HepG2 (cell line): Measurements from ENCODE around the gene KISS1R. TPM values are rescaled to one million over a fixed set of nuclear protein-coding genes. Genes with fewer than 3 reads are reported as not detected.

Source experiments
- ATAC-seq: fragments of 200-7000 bp; cut with Tn5 transposase; 3 replicates; pipeline ENCODE4 v1.9.1; 2020; ENCODE audit warnings: mild to moderate bottlenecking, moderate library complexity
- BruUV-seq: library from RNA; stranded (reverse); fragments of 400-500 nt; replicated peaks from 2 replicates; lab custom pipeline; 2021; lab: Mats Ljungman, UMichigan
- CTCF ChIA-PET: fragments of 300-600 bp; formaldehyde crosslinking; extraction: SDS; loops from one replicate; lab custom pipeline; 2021; ENCODE audit warnings: low total read pairs, inconsistent platforms, low intra/inter-chr PET ratio; lab: Yijun Ruan, JAX
- POLR2A ChIA-PET: fragments of 350-600 bp; sonication (Branson Sonifier 250); formaldehyde crosslinking; loops from one replicate; lab custom pipeline; 2020; ENCODE audit warnings: antibody characterized with exemption, inconsistent platforms; lab: Yijun Ruan, JAX
- DNase-seq: peaks from one replicate; pipeline ENCODE4 v3.0.0-alpha.2; 2015; ENCODE audit warnings: low spot score
- FAIRE-seq: peaks from 3 replicates; lab custom pipeline; 2011; peaks lifted over from hg19 to GRCh38; lab: Jason Lieb, UNC
- H2AFZ ChIP-seq: one replicate; pipeline ENCODE4 v1.6.1; 2011; ENCODE audit warnings: low read length, inconsistent platforms
- H3K27ac ChIP-seq: fragments of 300-600 bp; 3 replicates; pipeline ENCODE4 v1.8.0; 2011; ENCODE audit warnings: mixed run types, mild to moderate bottlenecking, mixed read lengths, low read length, inconsistent platforms; ENCODE audit not compliant: insufficient read depth; ENCODE audit errors: extremely low read length
- H3K27me3 ChIP-seq, 2 experiments: fragments of 200-600 bp in 1 of 2; 2 replicates in 1 of 2; 3 replicates in 1 of 2; pipeline versions ENCODE4 v1.6.0 to v1.8.0; 2011; ENCODE audit warnings: low read length in 2 of 2, mild to moderate bottlenecking in 2 of 2, moderate library complexity in 2 of 2, inconsistent platforms in 1 of 2; ENCODE audit not compliant: insufficient read depth in 2 of 2, control insufficient read depth in 1 of 2
- H3K36me3 ChIP-seq, 2 experiments: fragments of 200-600 bp in 1 of 2; replicated peaks in 1 of 2; 2 replicates in 1 of 2; 3 replicates in 1 of 2; pipeline versions ENCODE4 v1.5.1 to v1.8.0; 2011; ENCODE audit warnings: low read length in 2 of 2, inconsistent platforms in 1 of 2; ENCODE audit not compliant: insufficient read depth in 2 of 2, control insufficient read depth in 1 of 2
- H3K4me1 ChIP-seq: 2 replicates; pipeline ENCODE4 v1.5.1; 2012; ENCODE audit warnings: low read length, inconsistent platforms; ENCODE audit not compliant: insufficient read depth
- H3K4me2 ChIP-seq: 2 replicates; pipeline ENCODE4 v1.6.0; 2011; ENCODE audit warnings: low read depth, low read length, inconsistent platforms
- H3K4me3 ChIP-seq, 3 experiments: fragments of 200-600 bp in 1 of 3; sonication (generic), shearing (Covaris generic) in 1 of 3; replicated peaks in 1 of 3; 2 replicates each; pipeline ENCODE4 v1.5.1; 2011 to 2016; ENCODE audit warnings: low read length in 3 of 3, inconsistent platforms in 2 of 3, low read depth in 2 of 3, mild to moderate bottlenecking in 2 of 3, control low read depth in 1 of 3, mixed read lengths in 1 of 3; ENCODE audit not compliant: insufficient read depth in 1 of 3
- H3K79me2 ChIP-seq: one replicate; pipeline ENCODE4 v1.6.1; 2011; ENCODE audit warnings: low read length, inconsistent platforms; ENCODE audit not compliant: insufficient read depth
- H3K9ac ChIP-seq: 2 replicates; pipeline ENCODE4 v1.6.0; 2011; ENCODE audit warnings: mild to moderate bottlenecking, low read depth, low read length, inconsistent platforms; ENCODE audit not compliant: insufficient read depth
- H3K9me3 ChIP-seq: 2 replicates; pipeline ENCODE4 v1.5.1; 2012; ENCODE audit warnings: mild to moderate bottlenecking, low read length
- H4K20me1 ChIP-seq: 2 replicates; pipeline ENCODE4 v1.6.0; 2011; ENCODE audit warnings: inconsistent platforms, mild to moderate bottlenecking, low read length, moderate library complexity; ENCODE audit not compliant: insufficient read depth
- HNRNPLL ChIP-seq: fragments of 200-400 bp; formaldehyde crosslinking; IDR thresholded peaks from 2 replicates; pipeline ENCODE4 v1.6.1; 2017; ENCODE audit warnings: mild to moderate bottlenecking, low read depth, low read length; ENCODE audit not compliant: poor library complexity, severe bottlenecking
- KLF16 ChIP-seq, 2 experiments: sonication (generic) in 1 of 2; formaldehyde crosslinking in 1 of 2; IDR thresholded peaks; 2 replicates each; pipeline versions ENCODE4 v1.6.1 to v1.8.0; 2016 to 2023; ENCODE audit warnings: missing genetic modification reagents in 2 of 2, missing compliant biosample characterization in 1 of 2
- MTA1 ChIP-seq: sonication (generic); formaldehyde crosslinking; IDR thresholded peaks from 2 replicates; pipeline ENCODE4 v1.4.0; 2020; ENCODE audit warnings: missing genetic modification reagents, mild to moderate bottlenecking, borderline replicate concordance
- NFYC ChIP-seq: IDR thresholded peaks from 2 replicates; pipeline ENCODE4 v1.6.1; 2016; ENCODE audit warnings: missing genetic modification reagents, missing compliant biosample characterization
- SP140L ChIP-seq: sonication (generic); formaldehyde crosslinking; IDR thresholded peaks from 2 replicates; pipeline ENCODE4 v1.4.0; 2020; ENCODE audit warnings: missing genetic modification reagents, borderline replicate concordance
- ZBTB33 ChIP-seq: sonication (generic); formaldehyde crosslinking; IDR thresholded peaks from 2 replicates; pipeline ENCODE4 v1.4.0; 2020; ENCODE audit warnings: missing genetic modification reagents
- ZNF207 ChIP-seq: fragments of 450-650 bp; IDR thresholded peaks from 2 replicates; pipeline ENCODE4 v1.6.1; 2016; ENCODE audit warnings: antibody characterized with exemption, borderline replicate concordance
- ZNF225 ChIP-seq: sonication (generic); formaldehyde crosslinking; IDR thresholded peaks from 2 replicates; pipeline ENCODE4 v1.4.0; 2020; ENCODE audit warnings: mild to moderate bottlenecking, missing genetic modification reagents
- ZNF407 ChIP-seq: sonication (generic); formaldehyde crosslinking; IDR thresholded peaks from one replicate; pipeline ENCODE4 v1.5.1; 2020; ENCODE audit warnings: mild to moderate bottlenecking, missing genetic modification reagents; ENCODE audit errors: not compliant biosample characterization
- ZNF557 ChIP-seq: sonication (generic); formaldehyde crosslinking; IDR thresholded peaks from 2 replicates; pipeline ENCODE4 v1.4.0; 2020; ENCODE audit warnings: missing genetic modification reagents
- ZNF775 ChIP-seq: sonication (generic); formaldehyde crosslinking; IDR thresholded peaks from 2 replicates; pipeline ENCODE4 v1.4.0; 2020; ENCODE audit warnings: missing genetic modification reagents, mild to moderate bottlenecking, moderate library complexity, borderline replicate concordance
- WGBS: methylation state at CpG from one replicate; pipeline ENCODE4 v1.1.6; 2017; ENCODE audit warnings: low lambda C conversion rate; 5-methylcytosine and 5-hydroxymethylcytosine counted together
- in situ Hi-C: cut with HindIII; loops from 2 replicates; pipeline ENCODE4 v1.10.0; 2017; ENCODE audit warnings: low pct_unique_long_range_greater_than_20kb; ENCODE audit not compliant: extremely low pct_ligation_motif_present
- intact Hi-C: fragments of 100-400 bp; cut with micrococcal nuclease; formaldehyde crosslinking; loops from one replicate; pipeline ENCODE4 v1.10.0; 2022; ENCODE audit not compliant: unreplicated experiment
- polyA plus RNA-seq, 8 experiments: library from polyadenylated mRNA; depleted of rRNA in 3 of 8; stranded (reverse) in 7 of 8; unstranded in 1 of 8; fragments of >200 nt; fragmentation: Illumina TruSeq in 4 of 8; extraction: Trizol in 4 of 8; gene quantifications; 2 replicates each; pipeline versions ENCODE4 v1.2.1 to v1.2.3, GENCODE V29; 2011 to 2016; ENCODE audit warnings: low read depth in 4 of 8, missing spikeins in 1 of 8, mixed read lengths in 1 of 8; ENCODE audit not compliant: insufficient read depth in 1 of 8
- total RNA-seq, 5 experiments: library from RNA; depleted of rRNA; stranded (reverse); fragments of >200 nt; fragmentation: Illumina TruSeq; extraction: Trizol; gene quantifications; 2 replicates each; pipeline ENCODE4 v1.2.3, GENCODE V29; 2016; ENCODE audit warnings: low read depth in 1 of 5

KISS1R gene
- total and polyA plus RNA-seq, 2 of the 13 experiments (the other 11 are each of a cell fraction or from before 2014, with no cell fraction given): 1.1 to 10.2 TPM

- Histone ChIP-seq H3K9me3 (no peaks in the 10 kb centered on the region), H3K9ac (no peak overlapping the region), H3K36me3 (no peaks in the 10 kb centered on the region), H3K27me3 (no peaks in the 10 kb centered on the region; a peak in 1 of 5 replicates), H3K4me3 (0 out of 6 replicates have a peak overlapping the region, but pooled peaks of 1 of the 3 experiments have one; percentile 96), H4K20me1 (no peaks in the 10 kb centered on the region), H3K4me1 (peaks cover 26% of the 10 kb centered on the region), H3K4me2 (0 out of 2 replicates have a peak overlapping the region, but pooled peaks have one; percentile 7), H3K27ac (peak overlapping the region; percentile 71), H3K79me2 (peaks cover under 1% of the 10 kb centered on the region), H2AFZ (no peak overlapping the region)
- CTCF ChIA-PET: interaction anchor here (1.6 to 2.4 kb wide), 2 partner anchors 62 to 148 kb away, joined by 11 to 14 read pairs; no protein-coding TSS in a partner anchor
- DNase-seq (no peak), FAIRE-seq (no peak), ATAC-seq (no peak)
- in situ Hi-C loops (loop anchor here (5.0 kb wide), 1 partner anchor 56 kb away; no protein-coding TSS in a partner anchor), intact Hi-C loops (loop anchor here (5.0 kb wide), 1 partner anchor 151 kb away; no protein-coding TSS in a partner anchor)
- 94% methylated on average over 39 of the region's 58 CpGs for WGBS
- BruUV-seq: no TSS peak
- POLR2A ChIA-PET: interaction anchor here (0.6 kb wide), 1 partner anchor 133 kb away, joined by 5 read pairs; no protein-coding TSS in a partner anchor
- TF ChIP-seq HNRNPLL (no peak), KLF16 (CRISPR knock-in tag; IDR thresholded peaks at IDR 0.05) (no peak), ZNF207 (no peak), ZBTB33 (0 out of 2 replicates have a peak, but pooled peaks have one; percentile 50), ZNF225 (CRISPR knock-in tag) (no peak), ZNF557 (CRISPR knock-in tag) (no peak), ZNF407 (no peak), NFYC (CRISPR knock-in tag) (no peak), MTA1 (CRISPR knock-in tag) (no peak), SP140L (CRISPR knock-in tag) (no peak), ZNF775 (no peak)
Observed at GRCh38 chr19:918481-919198, 1.5 kb downstream of the KISS1R start.
